ENCODE data around the gene LIMS2.
A peak's percentile ranks its signal among the peaks of the same experiment; 100 is the strongest.

Gene LIMS2

GRCh38 chr2:127631997-127632581, 43.2 kb downstream of the LIMS2 start:
- DNase-seq = no peak

- no peak for DNase-seq
Measured at GRCh38 chr2:127631541-127631996, 43.8 kb downstream of the LIMS2 start.

- no peak for DNase-seq
Measured at GRCh38 chr2:127630864-127631540, 44.3 kb downstream of the LIMS2 start.

- peak in 1 of 2 donors; percentile 33 for DNase-seq
Measured at GRCh38 chr2:127630096-127630863, 45.0 kb downstream of the LIMS2 start.

- no peak for DNase-seq
Measured at GRCh38 chr2:127629637-127630036, 45.7 kb downstream of the LIMS2 start.

GRCh38 chr2:127628767-127629614, 46.3 kb downstream of the LIMS2 start:
- no peak for DNase-seq

GRCh38 chr2:127627740-127628571, 47.4 kb downstream of the LIMS2 start:
- DNase-seq = no peak

GRCh38 chr2:127626917-127627739, 48.2 kb downstream of the LIMS2 start:
- DNase-seq = no peak

- no peak for DNase-seq
Measured at GRCh38 chr2:127626175-127626574, 49.2 kb downstream of the LIMS2 start.

- DNase-seq = no peak
Measured at GRCh38 chr2:127625572-127625951, 49.8 kb downstream of the LIMS2 start.

- DNase-seq = no peak
Measured at GRCh38 chr2:127624756-127625571, 50.4 kb downstream of the LIMS2 start.

- DNase-seq = no peak
Measured at GRCh38 chr2:127624320-127624755, 51.0 kb downstream of the LIMS2 start.

GRCh38 chr2:127623388-127624319, 51.7 kb downstream of the LIMS2 start:
- DNase-seq = peak in 1 of 2 donors; percentile 11

- peak in 1 of 2 donors; percentile 9 for DNase-seq
Measured at GRCh38 chr2:127622561-127623387, 52.6 kb downstream of the LIMS2 start.

- peak in 1 of 2 donors; percentile 7 for DNase-seq
Measured at GRCh38 chr2:127621981-127622431, 53.3 kb downstream of the LIMS2 start.

GRCh38 chr2:127620866-127621265, 54.5 kb downstream of the LIMS2 start:
- peak in 1 of 2 donors; percentile 12 for DNase-seq

GRCh38 chr2:127619877-127620705, 55.2 kb downstream of the LIMS2 start:
- peak in 1 of 2 donors; percentile 7 for DNase-seq
